Ishikawa (cell line): ENCODE data around the gene DUSP7.

Source experiments
- CEBPB ChIP-seq: IDR thresholded peaks from 2 replicates; pipeline ENCODE4 v1.6.1; 2012
- CREB1 ChIP-seq: IDR thresholded peaks from 2 replicates; pipeline ENCODE4 v1.6.1; 2012; ENCODE audit warnings: low read depth
- EGR1 ChIP-seq: IDR thresholded peaks from 2 replicates; pipeline ENCODE4 v1.6.1; 2012
- EP300 ChIP-seq: IDR thresholded peaks from 2 replicates; pipeline ENCODE4 v1.6.1; 2012; ENCODE audit warnings: borderline replicate concordance
- FOXM1 ChIP-seq: IDR thresholded peaks from 2 replicates; pipeline ENCODE4 v1.6.1; 2012; ENCODE audit warnings: low read depth, borderline replicate concordance
- NFIC ChIP-seq: IDR thresholded peaks from 2 replicates; pipeline ENCODE4 v1.6.1; 2012
- RAD21 ChIP-seq: IDR thresholded peaks from 2 replicates; pipeline ENCODE4 v1.6.1; 2012; ENCODE audit warnings: low read depth
- REST ChIP-seq: IDR thresholded peaks from 2 replicates; pipeline ENCODE4 v1.6.1; 2012; ENCODE audit warnings: low read depth, mild to moderate bottlenecking
- TAF1 ChIP-seq: IDR thresholded peaks from 2 replicates; pipeline ENCODE4 v1.6.1; 2012; ENCODE audit warnings: low read depth, mild to moderate bottlenecking
- TCF12 ChIP-seq: IDR thresholded peaks from 2 replicates; pipeline ENCODE4 v1.6.1; 2012; ENCODE audit warnings: low read depth
- TEAD4 ChIP-seq: IDR thresholded peaks from 2 replicates; pipeline ENCODE4 v1.6.1; 2012
- USF1 ChIP-seq: IDR thresholded peaks from 2 replicates; pipeline ENCODE4 v1.6.1; 2012
- YY1 ChIP-seq: IDR thresholded peaks from 2 replicates; pipeline ENCODE4 v1.6.1; 2012; ENCODE audit warnings: low read depth
- ZBTB7A ChIP-seq: IDR thresholded peaks from 2 replicates; pipeline ENCODE4 v1.6.1; 2012; ENCODE audit warnings: low read depth
- TF ChIP-seq, protein P1 (sequence below): IDR thresholded peaks from 2 replicates; pipeline ENCODE4 v1.6.1; 2012

DUSP7 gene

GRCh38 chr3:52099001-52099401 lies 42.6 kb upstream of the DUSP7 start:
- TF ChIP-seq EP300, result no peak
- TF ChIP-seq USF1, result no peak
- no peak for TF ChIP-seq TAF1
- TF ChIP-seq REST, result no peak
- TF ChIP-seq YY1, result no peak
- no peak for TF ChIP-seq RAD21
- TF ChIP-seq TCF12, result no peak
- TF ChIP-seq, protein P1, sequence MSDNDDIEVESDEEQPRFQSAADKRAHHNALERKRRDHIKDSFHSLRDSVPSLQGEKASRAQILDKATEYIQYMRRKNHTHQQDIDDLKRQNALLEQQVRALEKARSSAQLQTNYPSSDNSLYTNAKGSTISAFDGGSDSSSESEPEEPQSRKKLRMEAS, result no peak
- TF ChIP-seq EGR1, result no peak
- TF ChIP-seq FOXM1, result no peak
- TF ChIP-seq CEBPB, result no peak
- no peak for TF ChIP-seq ZBTB7A
- no peak for TF ChIP-seq TEAD4
- no peak for TF ChIP-seq CREB1

- no peak for TF ChIP-seq CEBPB
- TF ChIP-seq TCF12, result no peak
- TF ChIP-seq USF1, result no peak
Measured at GRCh38 chr3:52097851-52098507, 41.6 kb upstream of the DUSP7 start.

GRCh38 chr3:52095990-52096775 lies 39.8 kb upstream of the DUSP7 start:
- TF ChIP-seq RAD21 (no peak), ZBTB7A (no peak), TEAD4 (no peak), CEBPB (no peak), NFIC (no peak), USF1 (no peak), TAF1 (no peak), CREB1 (no peak), TCF12 (no peak), EGR1 (no peak), YY1 (no peak), FOXM1 (no peak), REST (no peak), EP300 (no peak)
- TF ChIP-seq, protein P1, result no peak

- no peak for TF ChIP-seq YY1
- no peak for TF ChIP-seq RAD21
- no peak for TF ChIP-seq REST
- no peak for TF ChIP-seq EGR1
- no peak for TF ChIP-seq ZBTB7A
- TF ChIP-seq EP300, result no peak
- TF ChIP-seq, protein P1, result no peak
- TF ChIP-seq TEAD4, result no peak
- no peak for TF ChIP-seq CEBPB
- no peak for TF ChIP-seq TCF12
Measured at GRCh38 chr3:52094571-52095485, 38.5 kb upstream of the DUSP7 start.
